MM.1S (cell line): Measurements from ENCODE around the gene MTREX.

Experiments used
- DNase-seq: peaks from one replicate; pipeline ENCODE4 v3.0.0-alpha.2; 2015
- H2AFZ ChIP-seq: fragments of 300-600 bp; sonication (generic); 2 replicates; pipeline ENCODE4 v1.6.0; 2016; ENCODE audit warnings: antibody characterized with exemption, low read length
- H3F3A ChIP-seq: fragments of 300-600 bp; sonication (generic); 2 replicates; pipeline ENCODE4 v1.6.1; 2016; ENCODE audit warnings: mild to moderate bottlenecking, antibody characterized with exemption, low read length, moderate library complexity, mixed read lengths; ENCODE audit not compliant: insufficient read depth
- H3K27ac ChIP-seq: fragments of 300-600 bp; sonication (generic); 2 replicates; pipeline ENCODE4 v1.5.1; 2016; ENCODE audit warnings: mild to moderate bottlenecking, low read length
- H3K27me3 ChIP-seq: fragments of 300-600 bp; sonication (generic); replicated peaks from 2 replicates; pipeline ENCODE4 v1.6.0; 2016; ENCODE audit warnings: low read length; ENCODE audit not compliant: insufficient read depth
- H3K36me3 ChIP-seq: fragments of 300-600 bp; sonication (generic); replicated peaks from 2 replicates; pipeline ENCODE4 v1.6.1; 2016; ENCODE audit warnings: mild to moderate bottlenecking, low read length, mixed read lengths; ENCODE audit not compliant: insufficient read depth
- H3K4me1 ChIP-seq: fragments of 300-600 bp; sonication (generic); 2 replicates; pipeline ENCODE4 v1.6.1; 2016; ENCODE audit warnings: low read length, mixed read lengths
- H3K4me2 ChIP-seq: fragments of 300-600 bp; sonication (generic); 2 replicates; pipeline ENCODE4 v1.6.0; 2016; ENCODE audit warnings: low read depth, low read length
- H3K4me3 ChIP-seq: fragments of 300-600 bp; sonication (generic); 2 replicates; pipeline ENCODE4 v1.5.1; 2016; ENCODE audit warnings: low read length, mixed read lengths
- H3K79me2 ChIP-seq: fragments of 300-600 bp; sonication (generic); 2 replicates; pipeline ENCODE4 v1.6.1; 2016; ENCODE audit warnings: mixed run types, low read length, mixed read lengths
- H3K9ac ChIP-seq: fragments of 300-600 bp; sonication (generic); 2 replicates; pipeline ENCODE4 v1.6.1; 2016; ENCODE audit warnings: low read length, mixed read lengths
- H3K9me2 ChIP-seq: fragments of 300-600 bp; sonication (generic); replicated peaks from 2 replicates; pipeline ENCODE4 v1.6.1; 2016; ENCODE audit warnings: mild to moderate bottlenecking, low read length, mixed read lengths; ENCODE audit not compliant: insufficient read depth
- H3K9me3 ChIP-seq: fragments of 300-600 bp; sonication (generic); replicated peaks from 2 replicates; pipeline ENCODE4 v1.6.1; 2016; ENCODE audit warnings: mild to moderate bottlenecking, low read length, mixed read lengths; ENCODE audit not compliant: insufficient read depth
- H4K20me1 ChIP-seq: fragments of 300-600 bp; sonication (generic); 2 replicates; pipeline ENCODE4 v1.6.1; 2016; ENCODE audit warnings: mild to moderate bottlenecking, low read length, moderate library complexity, mixed read lengths; ENCODE audit not compliant: insufficient read depth
- CTCF ChIP-seq: fragments of 300-600 bp; sonication (generic); IDR thresholded peaks from 2 replicates; pipeline ENCODE4 v1.5.1; 2016; ENCODE audit warnings: antibody characterized with exemption, low read length, mixed read lengths
- EZH2 ChIP-seq: fragments of 300-600 bp; sonication (generic); optimal IDR thresholded peaks from 2 replicates; pipeline ENCODE3; 2017; ENCODE audit warnings: low read depth, mild to moderate bottlenecking, antibody characterized with exemption, low read length, mixed read lengths
- EZH2phosphoT487 ChIP-seq: fragments of 300-600 bp; sonication (generic); IDR thresholded peaks from 2 replicates; pipeline ENCODE4 v1.6.1; 2018; ENCODE audit warnings: antibody characterized with exemption, low read length

Gene MTREX

GRCh38 chr5:55343107-55343506, 35.3 kb downstream of the MTREX start:
- Histone ChIP-seq H3K4me2 (no peak overlapping the region), H3K9me3 (no peaks in the 10 kb centered on the region), H3K27ac (no peak overlapping the region), H3K4me3 (no peak overlapping the region), H3K9me2 (no peaks in the 10 kb centered on the region), H3K4me1 (no peaks in the 10 kb centered on the region), H3K9ac (no peak overlapping the region), H3K79me2 (peaks cover 19% of the 10 kb centered on the region), H3F3A (peaks cover 14% of the 10 kb centered on the region; the same call in 1 of the 2 replicates), H3K36me3 (peaks cover 8% of the 10 kb centered on the region; the same call in 1 of the 2 replicates), H4K20me1 (0 out of 2 replicates have a peak, but pooled peaks cover 9% of the 10 kb centered on the region), H2AFZ (no peak overlapping the region), H3K27me3 (no peaks in the 10 kb centered on the region)
- TF ChIP-seq EZH2phosphoT487: no peak
- TF ChIP-seq EZH2: no peak
- TF ChIP-seq CTCF: no peak
- DNase-seq: no peak

- no peak overlapping the region for H3K4me3 ChIP-seq
- no peak for TF ChIP-seq CTCF
- no peak for TF ChIP-seq EZH2phosphoT487
- no peak for TF ChIP-seq EZH2
- no peaks in the 10 kb centered on the region for H3K27me3 ChIP-seq
- 0 out of 2 replicates have a peak, but pooled peaks cover 9% of the 10 kb centered on the region for H4K20me1 ChIP-seq
- H2AFZ ChIP-seq: no peak overlapping the region
- no peaks in the 10 kb centered on the region for H3K9me3 ChIP-seq
- H3K4me1 ChIP-seq: no peaks in the 10 kb centered on the region
- no peaks in the 10 kb centered on the region for H3K9me2 ChIP-seq
- peaks cover 14% of the 10 kb centered on the region; the same call in 1 of the 2 replicates for H3F3A ChIP-seq
- H3K27ac ChIP-seq: no peak overlapping the region
- H3K9ac ChIP-seq: no peak overlapping the region
- H3K36me3 ChIP-seq: peaks cover 10% of the 10 kb centered on the region; the same call in 1 of the 2 replicates
- H3K4me2 ChIP-seq: no peak overlapping the region
- DNase-seq: no peak
- peaks cover 14% of the 10 kb centered on the region for H3K79me2 ChIP-seq
These were observed 35.8 kb downstream of the MTREX start for GRCh38 chr5:55343609-55344008.

DNA sequence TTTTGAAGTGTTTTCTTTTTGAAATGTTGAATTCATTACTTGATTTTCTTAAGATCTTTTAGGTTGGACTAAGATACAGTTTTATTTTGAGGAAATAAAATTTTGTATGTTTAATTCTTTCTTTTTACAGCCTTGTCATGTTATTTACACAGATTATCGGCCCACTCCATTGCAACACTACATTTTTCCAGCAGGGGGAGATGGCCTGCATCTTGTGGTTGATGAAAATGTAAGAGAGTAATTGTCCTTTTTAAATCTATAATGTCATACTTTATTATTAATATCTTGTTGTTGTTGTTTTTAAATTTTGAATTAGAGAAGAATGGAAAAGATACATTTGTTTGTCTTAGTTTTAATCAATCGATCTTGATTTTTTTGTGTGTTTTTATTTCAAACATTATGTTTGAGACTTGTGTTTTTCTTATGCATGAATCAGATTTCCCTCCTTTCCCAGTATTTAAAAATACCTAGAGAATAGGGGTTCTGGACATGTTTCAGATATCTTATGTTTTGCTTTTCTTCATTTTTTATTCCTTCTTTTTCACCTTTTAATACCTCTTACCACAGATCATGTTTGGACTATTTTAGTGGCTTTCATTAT, 36.7 kb downstream of the MTREX start:
- H3K79me2 ChIP-seq: peaks cover 6% of the 10 kb centered on the region
- H3K36me3 ChIP-seq: peaks cover 11% of the 10 kb centered on the region; the same call in 1 of the 2 replicates
- no peaks in the 10 kb centered on the region for H3K27me3 ChIP-seq
- H2AFZ ChIP-seq: no peak overlapping the region
- no peak overlapping the region for H3K27ac ChIP-seq
- H3K9ac ChIP-seq: no peak overlapping the region
- 0 out of 2 replicates have a peak, but pooled peaks cover 9% of the 10 kb centered on the region for H4K20me1 ChIP-seq
- H3K4me1 ChIP-seq: no peaks in the 10 kb centered on the region
- no peak overlapping the region for H3K4me2 ChIP-seq
- no peaks in the 10 kb centered on the region for H3K9me2 ChIP-seq
- DNase-seq: peak; percentile 51
- H3K4me3 ChIP-seq: no peak overlapping the region
- peaks cover 14% of the 10 kb centered on the region; the same call in 1 of the 2 replicates for H3F3A ChIP-seq
- TF ChIP-seq CTCF (peak; percentile 74), EZH2 (no peak)
- H3K9me3 ChIP-seq: no peaks in the 10 kb centered on the region
